ENCODE data around the gene PAX5. TPM values are rescaled to one million over a fixed set of nuclear protein-coding genes. Genes with fewer than 3 reads are reported as not detected.

Gene PAX5
- total and polyA plus RNA-seq, 2 of the 13 experiments (the other 11 are each of a cell fraction or from before 2014, with no cell fraction given) = not detected

DNA sequence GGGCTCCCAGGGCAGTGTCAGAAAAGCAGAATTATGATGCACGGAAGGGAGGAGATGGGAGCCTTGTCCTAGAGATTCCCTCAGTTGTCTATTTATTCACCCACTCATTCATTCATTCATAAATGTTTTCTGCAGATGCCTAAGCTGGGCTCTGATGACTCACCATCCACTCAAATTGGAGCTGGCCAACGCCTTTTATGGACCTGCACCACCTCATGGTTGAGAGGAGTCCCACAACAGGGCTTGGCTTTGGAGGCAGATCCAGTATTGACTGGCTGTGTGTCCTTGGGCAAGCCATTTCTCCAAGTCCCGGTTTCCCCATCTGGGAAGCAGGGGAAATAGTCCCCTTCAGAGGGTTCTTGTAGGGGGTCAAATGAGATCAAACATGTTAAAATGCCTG is 233.6 kb downstream of the PAX5 start:
- intact Hi-C loops (cut with micrococcal nuclease; ENCODE audit: unreplicated experiment) (no loop called here), in situ Hi-C loops (cut with HindIII; ENCODE audit: extremely low pct_ligation_motif_present, low pct_unique_long_range_greater_than_20kb) (loop anchor here (5.0 kb wide), 1 partner anchor 57 kb away; no protein-coding TSS in a partner anchor)
- Histone ChIP-seq H3K79me2 (ENCODE audit: insufficient read depth, low read length) (no peaks in the 10 kb centered on the region), H3K4me3 (replicated peaks in 1 of 3; ENCODE audit: insufficient read depth in 1 of 3, low read depth in 2 of 3, low read length in 3 of 3) (no peak overlapping the region), H3K4me1 (ENCODE audit: insufficient read depth, low read length) (peaks cover 10% of the 10 kb centered on the region), H2AFZ (ENCODE audit: low read length) (no peak overlapping the region), H3K36me3 (replicated peaks in 1 of 2; ENCODE audit: control insufficient read depth in 1 of 2, insufficient read depth in 2 of 2, low read length in 2 of 2) (no peaks in the 10 kb centered on the region), H3K27ac (ENCODE audit: extremely low read length, insufficient read depth, low read length) (no peak overlapping the region), H3K9me3 (ENCODE audit: low read length) (no peaks in the 10 kb centered on the region), H3K27me3 (ENCODE audit: control insufficient read depth in 1 of 2, insufficient read depth in 2 of 2, low read length in 2 of 2) (peaks cover 0 to 26% of the 10 kb centered on the region in 2 experiments; a peak in 4 of 5 replicates), H4K20me1 (ENCODE audit: insufficient read depth, low read length) (no peaks in the 10 kb centered on the region), H3K9ac (ENCODE audit: insufficient read depth, low read depth, low read length) (no peak overlapping the region), H3K4me2 (ENCODE audit: low read depth, low read length) (no peak overlapping the region)
- ATAC-seq (no peak), FAIRE-seq (no peak), DNase-seq (ENCODE audit: low spot score) (no peak)
- BruUV-seq (replicated peaks) = no TSS peak
- ChIA-PET CTCF (ENCODE audit: low intra/inter-chr PET ratio, low total read pairs) (no interaction called here), POLR2A (no interaction called here)
- WGBS (ENCODE audit: low lambda C conversion rate) = 58% methylated on average over 3 of the region's 3 CpGs
- TF ChIP-seq SNAI1 (CRISPR knock-in tag; IDR thresholded peaks at IDR 0.05; ENCODE audit: borderline replicate concordance) = no peak

DNA sequence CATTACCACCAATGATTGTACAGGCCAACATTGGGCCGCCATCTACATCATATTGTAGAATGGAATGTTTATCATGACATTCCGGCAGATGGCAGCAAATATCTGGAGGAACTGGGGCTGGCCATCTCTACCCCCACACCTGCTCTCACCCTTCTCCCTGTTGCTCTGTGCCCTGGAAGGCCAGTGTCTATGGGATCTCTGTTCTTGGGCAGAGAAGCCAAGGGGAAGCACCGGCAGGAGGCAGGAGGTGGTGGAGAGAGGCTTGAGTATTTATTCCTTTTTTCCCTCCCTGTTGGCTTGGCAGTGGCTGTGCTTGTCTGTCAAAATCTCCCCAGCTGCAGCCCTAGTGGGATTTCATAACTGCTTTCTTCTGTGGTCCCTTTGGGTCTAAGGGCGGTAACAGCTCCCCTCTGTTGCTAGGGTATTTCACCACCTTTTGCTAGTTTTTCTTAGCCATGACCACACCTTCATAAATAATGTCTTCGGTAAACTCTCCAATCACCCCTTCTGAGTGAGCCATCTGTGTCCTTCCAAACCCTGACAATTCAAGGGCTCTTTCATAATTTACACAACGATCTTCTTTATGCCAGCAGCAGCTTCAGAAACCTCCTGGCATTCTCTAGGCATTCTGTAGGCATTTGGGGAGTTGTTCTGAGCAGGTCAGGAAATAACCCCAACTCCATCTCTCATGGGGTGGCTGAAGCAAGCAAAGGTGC is 235.6 kb downstream of the PAX5 start:
- in situ Hi-C loops (cut with HindIII; ENCODE audit: extremely low pct_ligation_motif_present, low pct_unique_long_range_greater_than_20kb) = no loop called here
- Histone ChIP-seq H3K4me1 (ENCODE audit: insufficient read depth, low read length) (peaks cover 10% of the 10 kb centered on the region), H3K27ac (ENCODE audit: extremely low read length, insufficient read depth, low read length) (no peak overlapping the region), H3K4me3 (replicated peaks in 1 of 3; ENCODE audit: insufficient read depth in 1 of 3, low read depth in 2 of 3, low read length in 3 of 3) (no peak overlapping the region), H3K9me3 (ENCODE audit: low read length) (peaks cover 3% of the 10 kb centered on the region), H3K36me3 (replicated peaks in 1 of 2; ENCODE audit: control insufficient read depth in 1 of 2, insufficient read depth in 2 of 2, low read length in 2 of 2) (no peaks in the 10 kb centered on the region), H3K9ac (ENCODE audit: insufficient read depth, low read depth, low read length) (no peak overlapping the region), H4K20me1 (ENCODE audit: insufficient read depth, low read length) (no peaks in the 10 kb centered on the region), H3K4me2 (ENCODE audit: low read depth, low read length) (no peak overlapping the region), H3K27me3 (ENCODE audit: control insufficient read depth in 1 of 2, insufficient read depth in 2 of 2, low read length in 2 of 2) (peaks cover 0 to 20% of the 10 kb centered on the region in 2 experiments; a peak in 4 of 5 replicates), H3K79me2 (ENCODE audit: insufficient read depth, low read length) (no peaks in the 10 kb centered on the region), H2AFZ (ENCODE audit: low read length) (no peak overlapping the region)
- FAIRE-seq (no peak), ATAC-seq (peak; percentile 92), DNase-seq (ENCODE audit: low spot score) (peak; percentile 24)
- POLR2A ChIA-PET = no interaction called here
- 33% methylated on average over 4 of the region's 6 CpGs for WGBS (ENCODE audit: low lambda C conversion rate)
- BruUV-seq (replicated peaks) = no TSS peak
- peak; percentile 44; the same call in 1 of the 2 replicates for TF ChIP-seq RAD21 (CRISPR knock-in tag; IDR thresholded peaks at IDR 0.05)
- TF ChIP-seq SMC3 (IDR thresholded peaks at IDR 0.05; ENCODE audit: low read length) = peak; percentile 28; the same call in 1 of the 2 replicates
- TF ChIP-seq, protein P1, sequence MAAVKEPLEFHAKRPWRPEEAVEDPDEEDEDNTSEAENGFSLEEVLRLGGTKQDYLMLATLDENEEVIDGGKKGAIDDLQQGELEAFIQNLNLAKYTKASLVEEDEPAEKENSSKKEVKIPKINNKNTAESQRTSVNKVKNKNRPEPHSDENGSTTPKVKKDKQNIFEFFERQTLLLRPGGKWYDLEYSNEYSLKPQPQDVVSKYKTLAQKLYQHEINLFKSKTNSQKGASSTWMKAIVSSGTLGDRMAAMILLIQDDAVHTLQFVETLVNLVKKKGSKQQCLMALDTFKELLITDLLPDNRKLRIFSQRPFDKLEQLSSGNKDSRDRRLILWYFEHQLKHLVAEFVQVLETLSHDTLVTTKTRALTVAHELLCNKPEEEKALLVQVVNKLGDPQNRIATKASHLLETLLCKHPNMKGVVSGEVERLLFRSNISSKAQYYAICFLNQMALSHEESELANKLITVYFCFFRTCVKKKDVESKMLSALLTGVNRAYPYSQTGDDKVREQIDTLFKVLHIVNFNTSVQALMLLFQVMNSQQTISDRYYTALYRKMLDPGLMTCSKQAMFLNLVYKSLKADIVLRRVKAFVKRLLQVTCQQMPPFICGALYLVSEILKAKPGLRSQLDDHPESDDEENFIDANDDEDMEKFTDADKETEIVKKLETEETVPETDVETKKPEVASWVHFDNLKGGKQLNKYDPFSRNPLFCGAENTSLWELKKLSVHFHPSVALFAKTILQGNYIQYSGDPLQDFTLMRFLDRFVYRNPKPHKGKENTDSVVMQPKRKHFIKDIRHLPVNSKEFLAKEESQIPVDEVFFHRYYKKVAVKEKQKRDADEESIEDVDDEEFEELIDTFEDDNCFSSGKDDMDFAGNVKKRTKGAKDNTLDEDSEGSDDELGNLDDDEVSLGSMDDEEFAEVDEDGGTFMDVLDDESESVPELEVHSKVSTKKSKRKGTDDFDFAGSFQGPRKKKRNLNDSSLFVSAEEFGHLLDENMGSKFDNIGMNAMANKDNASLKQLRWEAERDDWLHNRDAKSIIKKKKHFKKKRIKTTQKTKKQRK (IDR thresholded peaks at IDR 0.05; ENCODE audit: low read length) = no peak
- no peak for TF ChIP-seq PHF20 (CRISPR knock-in tag; IDR thresholded peaks at IDR 0.05)
- TF ChIP-seq KLF16 (CRISPR knock-in tag; IDR thresholded peaks at IDR 0.05) = no peak
- no peak for TF ChIP-seq ZSCAN20 (CRISPR knock-in tag; IDR thresholded peaks at IDR 0.05; ENCODE audit: borderline replicate concordance)
- TF ChIP-seq, protein P2, sequence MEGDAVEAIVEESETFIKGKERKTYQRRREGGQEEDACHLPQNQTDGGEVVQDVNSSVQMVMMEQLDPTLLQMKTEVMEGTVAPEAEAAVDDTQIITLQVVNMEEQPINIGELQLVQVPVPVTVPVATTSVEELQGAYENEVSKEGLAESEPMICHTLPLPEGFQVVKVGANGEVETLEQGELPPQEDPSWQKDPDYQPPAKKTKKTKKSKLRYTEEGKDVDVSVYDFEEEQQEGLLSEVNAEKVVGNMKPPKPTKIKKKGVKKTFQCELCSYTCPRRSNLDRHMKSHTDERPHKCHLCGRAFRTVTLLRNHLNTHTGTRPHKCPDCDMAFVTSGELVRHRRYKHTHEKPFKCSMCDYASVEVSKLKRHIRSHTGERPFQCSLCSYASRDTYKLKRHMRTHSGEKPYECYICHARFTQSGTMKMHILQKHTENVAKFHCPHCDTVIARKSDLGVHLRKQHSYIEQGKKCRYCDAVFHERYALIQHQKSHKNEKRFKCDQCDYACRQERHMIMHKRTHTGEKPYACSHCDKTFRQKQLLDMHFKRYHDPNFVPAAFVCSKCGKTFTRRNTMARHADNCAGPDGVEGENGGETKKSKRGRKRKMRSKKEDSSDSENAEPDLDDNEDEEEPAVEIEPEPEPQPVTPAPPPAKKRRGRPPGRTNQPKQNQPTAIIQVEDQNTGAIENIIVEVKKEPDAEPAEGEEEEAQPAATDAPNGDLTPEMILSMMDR (CRISPR knock-in tag; IDR thresholded peaks at IDR 0.05) = peak; percentile 79
- peak; percentile 74 for TF ChIP-seq STAG1 (CRISPR knock-in tag; IDR thresholded peaks at IDR 0.05)
- CTCF ChIA-PET (ENCODE audit: low intra/inter-chr PET ratio, low total read pairs) = interaction anchor here (0.9 to 1.2 kb wide), 3 partner anchors 57 to 593 kb away, joined by 4 to 5 read pairs (median 5); no protein-coding TSS in a partner anchor
- intact Hi-C loops (cut with micrococcal nuclease; ENCODE audit: unreplicated experiment) = loop anchor here (1.0 to 2.0 kb wide), 2 partner anchors 57 to 192 kb away; no protein-coding TSS in a partner anchor

Data from HepG2 (cell line).